ENCODE data around the gene SDK2.

GRCh38 chr17:73378974-73379470 is 265.2 kb downstream of the SDK2 start:
- TF ChIP-seq EP300 (IDR thresholded peaks at IDR 0.05; ENCODE audit: borderline replicate concordance in 1 of 2, low read depth in 2 of 2, low read length in 2 of 2), result no peak
- TF ChIP-seq SIN3A (conservative IDR thresholded peaks at IDR 0.05 in 1 of 2, IDR thresholded peaks at IDR 0.05 in 1 of 2; ENCODE audit: low read depth in 1 of 2, low read length in 2 of 2), result no peak
- TF ChIP-seq CTCF (IDR thresholded peaks at IDR 0.05; ENCODE audit: control extremely low read depth in 1 of 3, insufficient read depth in 1 of 3, low read depth in 1 of 3, low read length in 3 of 3), result no peak
- no peak for TF ChIP-seq POLR2A (IDR thresholded peaks at IDR 0.05; ENCODE audit: control extremely low read depth in 1 of 2, low read depth in 2 of 2, low read length in 2 of 2)
- no peak for TF ChIP-seq EZH2 (IDR thresholded peaks at IDR 0.05; ENCODE audit: low read depth, low read length, severe bottlenecking)
- TF ChIP-seq ATF3 (IDR thresholded peaks at IDR 0.05; ENCODE audit: insufficient read depth, low read depth, low read length), result no peak
- TF ChIP-seq CBX5 (IDR thresholded peaks at IDR 0.05; ENCODE audit: low read depth, low read length), result no peak
- TF ChIP-seq TAF7 (optimal IDR thresholded peaks at IDR 0.05; ENCODE audit: borderline replicate concordance, low read depth, low read length), result no peak
- TF ChIP-seq CEBPB (IDR thresholded peaks at IDR 0.05; ENCODE audit: low read depth, low read length), result no peak
- TF ChIP-seq TCF12 (IDR thresholded peaks at IDR 0.05; ENCODE audit: low read depth, low read length), result no peak
- no peak for TF ChIP-seq TAF1 (IDR thresholded peaks at IDR 0.05; ENCODE audit: low read depth, low read length)
